Measurements from ENCODE around the gene RBL2.

DNA sequence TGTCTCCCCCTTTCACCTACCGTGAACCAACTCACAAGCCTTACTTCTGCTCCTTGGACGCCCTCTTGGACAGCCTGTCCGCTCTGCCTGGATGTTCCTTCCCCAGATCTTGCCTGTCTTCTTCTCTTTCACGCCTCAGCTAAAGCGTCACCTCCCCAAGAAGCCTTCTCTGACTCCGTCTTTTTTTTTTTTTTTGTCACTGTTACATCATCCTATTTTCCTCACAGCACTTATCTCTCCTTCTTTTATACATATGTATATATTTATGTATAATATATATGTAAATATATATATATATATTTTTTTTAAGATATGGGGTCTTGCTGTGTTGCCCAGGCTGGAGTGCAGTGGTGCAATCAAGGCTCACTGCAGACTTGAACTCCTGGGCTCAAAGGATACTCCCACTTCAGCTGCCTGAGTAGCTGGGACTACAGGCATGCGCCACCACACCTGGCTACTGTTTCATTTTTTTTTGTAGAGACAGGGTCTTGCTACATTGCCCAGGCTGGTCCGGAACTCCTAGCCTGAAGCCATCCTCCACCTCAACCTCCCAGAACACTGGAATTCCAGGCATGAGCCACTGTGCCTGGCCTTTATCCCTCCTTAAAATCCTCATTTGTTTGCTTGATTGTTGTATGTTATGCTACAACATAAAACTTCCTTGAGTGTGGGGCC is 85.3 kb downstream of the RBL2 start:
- TF ChIP-seq CTCF (optimal IDR thresholded peaks at IDR 0.05 in 1 of 3, IDR thresholded peaks at IDR 0.05 in 1 of 3, conservative IDR thresholded peaks at IDR 0.05 in 1 of 3; ENCODE audit: extremely low read depth in 1 of 3, insufficient read depth in 2 of 3, low read length in 3 of 3) (no peak), EZH2 (IDR thresholded peaks at IDR 0.05; ENCODE audit: low read length) (no peak)
